HG02642 (cell line): ENCODE measurements around the gene SHTN1.

Source experiments
- ATAC-seq: cut with Tn5 transposase; IDR thresholded peaks from one replicate; pipeline ENCODE4 v1.9.1; 2021; ENCODE audit warnings: mild to moderate bottlenecking; ENCODE audit not compliant: unreplicated experiment, poor library complexity

The SHTN1 gene

GRCh38 chr10:116878123-116878522, 126.9 kb downstream of the SHTN1 start:
- ATAC-seq: no peak

- ATAC-seq: no peak
Measured at GRCh38 chr10:116877391-116877790, 127.6 kb downstream of the SHTN1 start.

GRCh38 chr10:116875897-116876296, 129.1 kb downstream of the SHTN1 start:
- ATAC-seq: no peak

GRCh38 chr10:116873134-116873533, 131.9 kb downstream of the SHTN1 start:
- no peak for ATAC-seq

- no peak for ATAC-seq
Measured at GRCh38 chr10:116870949-116871348, 134.0 kb downstream of the SHTN1 start.

DNA sequence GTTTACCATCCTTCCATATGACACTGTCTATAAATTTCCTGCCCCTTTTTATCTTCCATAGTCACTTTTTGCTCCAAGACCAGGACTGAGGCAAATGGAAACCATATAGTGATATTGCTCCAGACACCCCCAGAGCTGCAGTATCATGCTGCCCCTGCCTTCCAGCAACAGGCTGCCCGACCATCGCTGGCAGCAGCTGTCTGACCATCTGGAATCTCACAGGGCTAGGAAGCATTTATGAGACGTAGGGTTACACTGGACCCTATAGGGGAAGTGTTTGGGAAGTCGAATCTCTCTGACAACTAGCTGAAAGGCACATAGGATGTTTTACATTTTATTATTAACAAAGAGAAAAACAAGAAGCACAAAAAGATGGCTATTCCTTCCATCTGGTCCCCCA, 136.3 kb downstream of the SHTN1 start:
- ATAC-seq: no peak

GRCh38 chr10:116868198-116868676, 136.8 kb downstream of the SHTN1 start:
- no peak for ATAC-seq

DNA sequence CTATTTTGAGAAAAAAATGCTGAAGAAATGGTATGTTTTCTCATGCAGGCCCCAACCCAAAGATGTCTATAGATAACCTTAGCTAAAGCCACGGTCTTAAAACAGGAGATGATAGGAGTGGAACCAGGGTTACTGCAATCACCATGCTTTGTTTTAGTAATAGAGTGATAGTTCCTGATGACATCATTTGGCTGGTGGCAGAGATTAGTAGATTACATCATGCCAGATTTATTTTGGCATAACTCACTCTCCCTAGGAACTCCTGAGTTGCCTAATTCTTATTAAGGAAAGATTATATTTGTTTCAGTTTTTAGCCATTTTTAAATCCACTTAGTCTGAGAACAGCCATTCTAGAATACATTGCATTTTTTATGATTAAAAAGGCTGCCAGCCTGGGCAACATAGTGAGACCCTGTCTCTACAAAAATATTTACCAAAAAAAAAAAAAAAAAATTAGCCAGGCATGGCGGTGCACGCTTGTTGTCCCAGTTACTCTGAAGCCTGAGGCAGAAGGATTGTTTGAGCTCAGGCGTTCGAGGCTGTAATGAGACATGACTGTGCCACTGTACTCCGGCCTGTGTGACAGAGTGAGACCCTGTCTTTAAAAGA, 137.9 kb downstream of the SHTN1 start:
- no peak for ATAC-seq

GRCh38 chr10:116866066-116866465, 138.9 kb downstream of the SHTN1 start:
- ATAC-seq: no peak

- no peak for ATAC-seq
Measured at GRCh38 chr10:116864436-116864835, 140.6 kb downstream of the SHTN1 start.

GRCh38 chr10:116861796-116862195, 143.2 kb downstream of the SHTN1 start:
- no peak for ATAC-seq

DNA sequence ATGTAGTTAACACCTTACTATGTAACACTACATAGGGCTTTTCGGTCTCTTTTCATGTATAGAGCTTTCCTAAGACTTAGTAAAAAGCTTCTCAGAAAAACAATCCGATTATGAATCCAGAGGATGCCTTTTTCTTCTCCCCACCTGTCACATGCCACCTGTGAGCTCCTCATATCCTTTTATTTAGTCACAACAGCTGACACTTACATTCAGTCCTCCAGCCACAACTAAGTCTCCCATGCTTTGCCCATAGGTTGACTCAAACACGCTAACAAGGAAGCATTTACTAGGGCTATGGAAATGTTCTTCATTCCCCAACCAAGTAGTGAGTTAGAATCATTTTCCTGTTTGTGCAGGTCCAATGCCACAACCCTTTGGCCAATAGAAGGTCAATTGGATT, 147.8 kb downstream of the SHTN1 start:
- ATAC-seq: no peak

DNA sequence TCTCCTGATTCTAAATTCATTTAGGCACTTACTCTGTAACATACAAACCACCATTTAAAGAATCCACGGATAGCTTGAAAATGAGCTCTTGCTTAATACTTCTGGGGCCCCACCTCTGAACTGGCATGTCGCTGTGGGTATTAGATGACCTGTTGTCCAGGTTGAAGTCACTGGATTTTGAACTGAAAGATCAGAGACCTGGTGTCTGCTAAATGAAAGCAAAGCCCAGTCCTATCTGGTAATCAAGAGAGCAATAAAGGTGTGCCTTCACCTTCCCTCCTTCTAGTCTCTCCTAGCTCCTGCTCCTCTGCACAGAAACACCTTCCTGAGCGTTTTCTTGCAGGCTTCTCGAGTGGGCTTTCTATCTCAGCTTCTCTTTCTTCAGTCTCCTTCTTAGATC, 151.3 kb downstream of the SHTN1 start:
- no peak for ATAC-seq

DNA sequence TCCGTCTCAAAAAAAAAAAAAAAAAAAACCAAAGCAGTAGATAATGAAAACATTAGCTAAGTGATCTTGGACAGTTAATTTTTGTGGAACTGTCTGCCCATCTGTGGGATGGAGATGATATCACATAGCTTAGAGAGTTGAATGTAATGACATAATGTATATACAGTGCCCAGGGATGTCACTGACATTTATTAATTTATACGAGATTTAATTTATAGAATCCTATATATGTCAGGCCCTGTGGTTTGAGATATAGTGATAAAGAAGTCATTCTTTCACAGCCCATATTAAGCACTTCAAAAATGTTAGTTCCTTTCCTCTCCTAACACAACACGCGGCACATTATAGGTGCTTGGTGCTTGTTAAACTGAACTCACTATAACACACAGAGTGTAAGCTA, 151.7 kb downstream of the SHTN1 start:
- no peak for ATAC-seq

DNA sequence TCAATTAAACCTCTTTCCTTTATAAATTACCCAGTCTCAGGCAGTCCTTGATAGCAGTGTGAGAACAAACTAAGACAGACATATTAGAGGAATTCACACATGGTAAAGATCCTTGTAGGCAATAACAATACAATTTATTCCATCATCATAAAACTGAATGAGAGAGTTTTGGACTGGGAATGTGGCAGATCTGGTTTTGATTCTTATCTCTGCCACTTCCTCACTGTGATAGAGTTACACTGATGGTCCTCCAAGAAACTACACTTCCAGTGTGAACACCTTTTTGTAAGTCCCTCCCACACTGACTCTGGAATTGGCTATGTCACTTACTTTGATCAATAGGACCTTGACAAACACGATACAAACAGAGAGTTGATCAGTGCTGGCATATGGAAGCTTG, 152.7 kb downstream of the SHTN1 start:
- no peak for ATAC-seq

GRCh38 chr10:116850058-116850611, 154.9 kb downstream of the SHTN1 start:
- ATAC-seq: no peak

- ATAC-seq: peak; percentile 69
Measured at GRCh38 chr10:116849248-116850057, 155.5 kb downstream of the SHTN1 start, which contains the start of gene ENO4. Gene ENO4 (plus strand): TSS chr10:116849499. CDS start chr10:116849567, 68 bp downstream.

GRCh38 chr10:116848944-116849247, 156.1 kb downstream of the SHTN1 start:
- peak; percentile 18 for ATAC-seq

- peak; percentile 77 for ATAC-seq
Measured at GRCh38 chr10:116848032-116848943, 156.7 kb downstream of the SHTN1 start.

DNA sequence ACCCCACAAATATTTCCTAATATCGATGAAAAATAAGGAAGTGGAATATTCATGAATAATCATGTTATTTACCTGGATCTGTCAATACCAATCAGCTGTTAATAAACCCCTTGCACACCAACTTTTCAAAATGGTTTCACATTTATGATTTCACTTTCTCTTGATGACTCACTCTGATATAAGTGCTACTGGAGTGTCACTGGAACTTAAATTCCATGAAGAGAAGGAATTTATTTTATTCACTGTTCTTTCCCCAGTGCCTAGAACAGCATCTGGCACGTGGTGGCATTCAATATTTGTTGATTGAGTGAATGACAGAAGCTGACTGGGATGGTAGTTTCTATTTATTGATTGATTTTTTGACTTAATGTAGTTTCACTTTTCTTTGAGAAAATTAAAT, 159.2 kb downstream of the SHTN1 start:
- no peak for ATAC-seq
